Lower leg skin (tissue), 3 donors: ENCODE measurements around the gene ENTPD1.

ENCODE experiments used
- CTCF ChIP-seq, 3 donors: fragments of 450-650 bp; IDR thresholded peaks; one replicate each; pipeline ENCODE4 v1.5.1; 2016; ENCODE audit warnings: antibody characterized with exemption in 3 of 3, mild to moderate bottlenecking in 3 of 3, moderate library complexity in 2 of 3
- POLR2A ChIP-seq, 2 donors: fragments of 450-650 bp; IDR thresholded peaks; one replicate each; pipeline ENCODE4 v1.6.1; 2016 to 2017; ENCODE audit warnings: antibody characterized with exemption in 2 of 2, mild to moderate bottlenecking in 1 of 2, moderate library complexity in 1 of 2

DNA sequence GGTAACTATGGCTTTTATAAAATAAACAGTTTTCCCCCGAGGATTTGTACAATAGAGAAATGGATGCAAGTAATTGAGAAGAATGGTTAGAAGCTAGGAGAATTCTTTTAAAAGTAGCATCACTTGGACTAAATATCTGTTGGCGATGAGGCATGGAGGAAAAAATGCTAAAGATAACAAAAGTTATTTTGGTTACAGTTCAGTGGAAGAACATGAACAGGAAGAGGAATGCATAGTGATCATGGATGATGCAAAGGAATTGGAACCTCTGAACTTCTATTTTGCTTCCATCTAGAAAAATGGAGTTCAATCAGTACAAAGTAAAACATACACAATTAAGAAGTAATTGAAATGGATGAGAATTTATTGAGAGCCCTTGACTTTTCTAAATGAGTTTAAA, 32.9 kb downstream of the ENTPD1 start:
- TF ChIP-seq CTCF (IDR thresholded peaks at IDR 0.05) (no peak), POLR2A (IDR thresholded peaks at IDR 0.05) (no peak)
